AG09309 (cell line): ENCODE data around the gene ACP7.
"Not testable (repeated sequence)": the region's sequence is repeated elsewhere in the genome, so short reads cannot be mapped to it uniquely, and the experiment has no call there.

ENCODE experiments used
- DNase-seq: peaks from one replicate; pipeline ENCODE4 v3.0.0-alpha.2; 2010; ENCODE audit warnings: low read depth
- H3K4me3 ChIP-seq: 2 replicates; pipeline ENCODE4 v1.5.1; 2011; ENCODE audit warnings: mild to moderate bottlenecking, low read depth, low read length, moderate library complexity; ENCODE audit not compliant: control insufficient read depth
- CTCF ChIP-seq: IDR thresholded peaks from 2 replicates; pipeline ENCODE4 v1.5.1; 2011; ENCODE audit warnings: mild to moderate bottlenecking, low read depth, low read length, inconsistent platforms; ENCODE audit not compliant: insufficient read depth, control insufficient read depth; ENCODE audit errors: missing control alignments

The ACP7 gene

GRCh38 chr19:39141929-39142328 lies 57.8 kb downstream of the ACP7 start:
- no peak overlapping the region for H3K4me3 ChIP-seq
- no peak for TF ChIP-seq CTCF
- DNase-seq = no peak

- no peak overlapping the region for H3K4me3 ChIP-seq
- no peak for DNase-seq
- no peak for TF ChIP-seq CTCF
Observed at GRCh38 chr19:39142630-39143029, 58.5 kb downstream of the ACP7 start.

DNA sequence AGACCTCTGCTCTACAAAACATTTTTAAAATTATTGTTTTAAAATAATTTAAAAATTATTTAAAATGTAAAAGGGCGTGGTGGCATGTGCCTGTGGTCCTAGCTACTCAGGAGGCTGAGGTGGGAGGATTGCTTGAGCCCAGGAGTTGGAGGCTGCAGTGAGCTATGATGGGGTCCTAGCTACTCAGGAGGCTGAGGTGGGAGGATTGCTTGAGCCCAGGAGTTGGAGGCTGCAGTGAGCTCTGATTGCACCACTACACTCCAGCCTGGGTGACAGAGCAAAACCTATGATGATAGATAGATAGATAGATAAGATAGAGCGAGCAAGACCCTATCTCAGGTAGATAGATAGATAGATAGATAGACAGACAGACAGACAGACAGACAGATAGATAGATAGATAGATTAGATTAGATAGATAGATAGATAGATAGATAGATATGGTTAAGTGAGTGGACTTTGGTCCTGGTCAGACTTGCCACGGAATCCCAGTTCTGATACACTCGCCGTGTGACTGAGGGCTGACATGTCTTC lies 59.7 kb downstream of the ACP7 start:
- DNase-seq, H3K4me3 ChIP-seq: not testable (repeated sequence)

DNA sequence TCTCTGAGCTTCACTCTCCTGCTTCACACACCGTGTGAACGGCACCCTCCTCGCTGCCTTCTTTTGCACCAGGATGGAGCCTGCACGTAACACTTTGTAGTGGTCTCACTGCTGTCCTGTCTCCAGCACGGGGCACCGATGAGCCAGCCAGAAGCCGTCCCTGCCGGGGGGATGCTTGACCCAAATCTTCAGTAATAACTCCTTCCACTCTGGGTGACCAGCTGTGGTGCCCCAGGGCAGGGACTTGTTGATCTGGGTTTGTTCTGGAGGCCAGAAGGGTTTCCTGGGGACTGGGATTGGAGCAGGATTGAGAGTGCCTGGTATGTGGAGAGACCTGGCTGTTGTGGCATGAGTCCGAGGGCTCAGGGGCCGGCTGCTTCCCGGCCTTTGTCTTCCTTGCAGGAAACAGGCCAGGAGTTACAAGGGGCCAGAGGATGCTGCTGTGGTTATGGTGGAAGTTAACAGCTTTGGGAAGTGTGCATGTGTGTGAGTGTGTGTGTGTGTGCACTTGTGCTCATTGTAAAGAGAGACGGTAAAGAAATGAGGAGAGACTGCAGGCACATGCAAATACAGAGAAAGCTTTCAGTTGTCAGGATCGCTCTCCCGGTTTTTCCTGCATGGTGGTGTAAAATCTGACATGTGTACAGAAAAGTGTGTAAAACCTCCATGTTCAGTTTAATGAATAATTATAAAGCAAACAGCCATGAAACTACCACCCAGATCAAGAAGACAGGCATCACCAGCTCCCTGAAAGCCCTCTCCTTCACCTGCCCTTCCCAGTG lies 60.3 kb downstream of the ACP7 start:
- H3K4me3 ChIP-seq = no peak overlapping the region
- no peak for TF ChIP-seq CTCF
- DNase-seq = no peak

DNA sequence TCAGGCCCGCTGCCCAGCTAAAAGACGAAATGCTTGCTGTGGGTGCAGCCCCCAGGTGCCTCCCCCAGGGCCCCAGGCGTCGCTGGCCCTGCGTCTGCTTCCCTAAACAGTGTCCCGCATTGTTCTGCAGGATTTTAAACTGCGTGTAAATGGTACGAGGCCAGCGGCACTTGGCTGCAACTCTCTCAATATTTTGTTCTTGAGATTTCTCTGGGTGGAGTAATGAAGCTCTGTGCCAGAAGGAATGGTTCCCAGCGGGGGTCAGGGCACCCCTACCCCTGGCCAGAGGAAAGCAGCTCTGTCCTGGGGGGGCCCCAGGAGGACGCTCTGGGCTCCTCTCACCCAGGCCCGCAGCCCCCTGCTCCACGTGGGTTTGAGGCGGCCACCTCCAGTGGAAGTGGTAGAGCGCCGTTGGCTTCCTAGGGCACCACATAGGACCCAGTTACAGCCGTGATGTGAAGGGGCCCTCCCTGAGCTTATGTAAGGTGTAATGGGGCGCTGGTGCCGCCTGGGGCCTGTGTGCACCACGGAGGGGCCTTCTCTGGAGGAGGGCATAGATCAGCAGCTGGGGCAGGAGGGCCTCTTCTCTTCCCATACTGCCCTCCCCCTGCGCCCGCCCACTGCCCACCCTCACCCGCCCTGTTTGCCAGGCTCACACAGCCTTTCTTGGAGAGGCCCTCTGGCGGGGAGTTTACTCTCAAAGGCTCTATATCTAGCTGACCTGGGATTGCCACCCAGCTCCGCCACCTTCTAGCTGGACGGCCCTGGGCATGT lies 61.2 kb downstream of the ACP7 start:
- H3K4me3 ChIP-seq = no peak overlapping the region
- TF ChIP-seq CTCF = no peak
- no peak for DNase-seq

- no peak for TF ChIP-seq CTCF
- H3K4me3 ChIP-seq = no peak overlapping the region
- DNase-seq = no peak
Observed at GRCh38 chr19:39146091-39146490, 61.9 kb downstream of the ACP7 start.

DNA sequence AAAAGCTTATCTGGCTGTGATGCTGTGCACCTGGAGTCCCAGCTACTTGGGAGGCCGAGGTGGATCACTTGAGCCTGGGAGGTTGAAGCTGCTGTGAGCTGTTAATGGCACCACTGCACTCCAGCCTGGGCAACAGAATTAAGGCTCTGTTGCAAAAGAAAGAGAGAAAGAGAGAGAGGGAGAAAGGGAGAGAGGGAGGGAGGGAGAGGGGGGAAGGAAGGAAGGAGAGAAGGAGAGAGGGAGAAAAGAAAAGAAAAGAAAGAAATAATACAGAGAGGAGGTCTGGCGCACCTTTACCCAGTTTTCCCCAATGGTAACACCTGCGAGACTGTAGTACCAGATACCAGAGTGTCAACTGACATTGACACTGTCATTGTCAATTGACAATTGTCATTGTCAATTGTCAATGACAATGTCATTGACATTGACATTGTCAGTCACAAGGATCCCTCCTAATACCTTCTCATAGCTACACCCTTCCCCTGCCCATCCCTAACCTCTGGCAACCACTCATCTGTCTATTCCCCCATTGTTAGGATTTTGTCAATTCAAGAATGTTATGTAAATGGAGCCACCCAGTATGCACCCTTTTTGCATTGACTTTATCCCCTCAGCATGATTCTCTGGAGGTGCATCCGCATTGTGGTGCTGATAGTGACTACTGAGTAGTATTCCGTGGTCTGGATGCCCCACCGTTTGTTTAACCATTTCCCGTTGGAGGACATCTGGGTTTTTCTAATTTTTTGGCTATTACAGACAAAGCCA lies 62.7 kb downstream of the ACP7 start:
- no peak for DNase-seq
- no peak for TF ChIP-seq CTCF
- no peak overlapping the region for H3K4me3 ChIP-seq
